Large intestine (tissue), 3 donors: ENCODE measurements around the gene RIT2. TPM values are rescaled to one million over a fixed set of nuclear protein-coding genes. Genes with fewer than 3 reads are reported as not detected.

ENCODE experiments used
- DNase-seq, 2 donors: peaks; one replicate each; pipeline versions ENCODE4 v3.0.0 to v3.0.0-alpha.2; 2013
- H3K27ac ChIP-seq: one replicate; pipeline ENCODE4 v1.5.1; 2013; ENCODE audit warnings: low read length
- H3K27me3 ChIP-seq: 2 replicates; pipeline ENCODE4 v1.6.1; 2013; ENCODE audit warnings: low read length; ENCODE audit not compliant: control insufficient read depth, insufficient read depth
- H3K36me3 ChIP-seq: 2 replicates; pipeline ENCODE4 v1.6.1; 2013; ENCODE audit warnings: low read length; ENCODE audit not compliant: control insufficient read depth, insufficient read depth
- H3K4me1 ChIP-seq: one replicate; pipeline ENCODE4 v1.6.1; 2013; ENCODE audit warnings: low read length; ENCODE audit not compliant: control insufficient read depth, insufficient read depth
- H3K4me3 ChIP-seq: one replicate; pipeline ENCODE4 v1.5.1; 2013; ENCODE audit warnings: low read length
- H3K9me3 ChIP-seq: one replicate; pipeline ENCODE4 v1.6.1; 2013; ENCODE audit warnings: mild to moderate bottlenecking, low read depth, low read length, moderate library complexity; ENCODE audit not compliant: control insufficient read depth
- WGBS: methylation state at CpG from one replicate; pipeline ENCODE4 v1.1.5; 2013; ENCODE audit warnings: low lambda C conversion rate; ENCODE audit not compliant: insufficient coverage; 5-methylcytosine and 5-hydroxymethylcytosine counted together
- polyA plus RNA-seq: library from polyadenylated mRNA; unstranded; fragments of 120-200 nt; gene quantifications from one replicate; pipeline ENCODE4 v1.2.1, GENCODE V29; 2013

Gene RIT2
- polyA plus RNA-seq, 1 donor = 1.9 TPM

DNA sequence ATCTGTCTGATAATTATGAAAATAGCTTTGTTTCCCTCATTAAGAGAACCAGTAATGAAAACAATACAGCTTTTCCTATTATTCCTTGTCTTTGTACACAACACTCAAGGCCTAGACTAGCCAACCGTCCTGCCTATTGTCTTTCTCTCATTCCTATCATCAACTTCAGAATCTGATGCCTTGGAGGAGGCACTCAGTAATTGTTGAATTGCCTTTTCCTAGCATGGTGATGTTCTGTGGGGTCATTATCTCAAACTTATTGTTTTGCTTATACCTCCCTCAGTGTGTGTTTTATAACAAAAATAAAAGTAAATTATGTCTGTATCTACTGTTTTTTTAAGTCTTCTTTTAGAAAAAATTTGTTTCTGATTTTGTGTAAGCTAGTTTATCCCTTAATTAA lies 208.7 kb downstream of the RIT2 start:
- DNase-seq = no peak

GRCh38 chr18:42901161-42901560 lies 214.3 kb downstream of the RIT2 start:
- Histone ChIP-seq H3K27me3 (no peaks in the 10 kb centered on the region), H3K4me1 (no peaks in the 10 kb centered on the region), H3K4me3 (no peak overlapping the region), H3K27ac (no peak overlapping the region), H3K9me3 (no peaks in the 10 kb centered on the region), H3K36me3 (no peaks in the 10 kb centered on the region)
- DNase-seq = no peak
- 80% methylated on average over 1 of the region's 1 CpG for WGBS

More for the DNA sequence above, 208.7 kb downstream of the RIT2 start:
- WGBS = 78% methylated on average over 1 of the region's 1 CpG
- no peaks in the 10 kb centered on the region for H3K9me3 ChIP-seq
- no peak overlapping the region for H3K27ac ChIP-seq
- H3K27me3 ChIP-seq = no peaks in the 10 kb centered on the region
- no peak overlapping the region for H3K4me3 ChIP-seq
- no peaks in the 10 kb centered on the region for H3K36me3 ChIP-seq
- no peaks in the 10 kb centered on the region for H3K4me1 ChIP-seq

- H3K27me3 ChIP-seq = no peaks in the 10 kb centered on the region
- H3K9me3 ChIP-seq = no peaks in the 10 kb centered on the region
- no CpG with 5 or more reads among the region's 2 CpGs for WGBS
- H3K36me3 ChIP-seq = no peaks in the 10 kb centered on the region
- H3K27ac ChIP-seq = no peak overlapping the region
- no peak overlapping the region for H3K4me3 ChIP-seq
- DNase-seq = no peak
- no peaks in the 10 kb centered on the region for H3K4me1 ChIP-seq
Observed at GRCh38 chr18:42893977-42894376, 221.5 kb downstream of the RIT2 start.

DNA sequence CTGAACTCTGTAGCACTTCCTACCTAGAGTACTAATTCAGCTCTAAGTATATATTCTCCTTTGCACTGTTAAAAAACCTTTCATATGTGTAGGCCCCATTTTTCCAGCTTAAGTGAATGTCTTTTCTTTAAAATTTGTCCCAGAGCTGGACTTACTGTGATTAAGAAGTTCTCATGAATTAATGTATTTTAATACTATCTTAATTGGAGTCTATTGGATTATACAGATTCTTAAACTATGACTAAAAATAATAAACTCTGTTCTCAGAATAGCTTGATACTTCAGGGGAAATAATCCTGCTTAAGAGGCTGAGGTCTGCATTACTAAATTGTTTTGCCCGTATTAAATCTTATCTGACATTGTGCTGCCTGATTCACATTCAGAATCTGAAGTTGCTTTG lies 223.3 kb downstream of the RIT2 start:
- no CpG with 5 or more reads among the region's 1 CpG for WGBS
- H3K36me3 ChIP-seq = no peaks in the 10 kb centered on the region
- no peaks in the 10 kb centered on the region for H3K9me3 ChIP-seq
- no peaks in the 10 kb centered on the region for H3K27me3 ChIP-seq
- H3K4me3 ChIP-seq = no peak overlapping the region
- no peak overlapping the region for H3K27ac ChIP-seq
- no peaks in the 10 kb centered on the region for H3K4me1 ChIP-seq
- no peak for DNase-seq

GRCh38 chr18:42891705-42892104 lies 223.8 kb downstream of the RIT2 start:
- H3K9me3 ChIP-seq = no peaks in the 10 kb centered on the region
- no peaks in the 10 kb centered on the region for H3K27me3 ChIP-seq
- WGBS = no CpG with 5 or more reads among the region's 3 CpGs

GRCh38 chr18:42883169-42883568 lies 232.3 kb downstream of the RIT2 start:
- WGBS = 75% methylated on average over 2 of the region's 3 CpGs
- no peak for DNase-seq
- Histone ChIP-seq H3K4me1 (no peaks in the 10 kb centered on the region), H3K27me3 (no peaks in the 10 kb centered on the region), H3K27ac (no peak overlapping the region), H3K36me3 (no peaks in the 10 kb centered on the region), H3K9me3 (no peaks in the 10 kb centered on the region), H3K4me3 (no peak overlapping the region)

More at GRCh38 chr18:42891705-42892104, 223.8 kb downstream of the RIT2 start:
- Histone ChIP-seq H3K4me3 (no peak overlapping the region), H3K27ac (no peak overlapping the region), H3K36me3 (no peaks in the 10 kb centered on the region), H3K4me1 (no peaks in the 10 kb centered on the region)
- no peak for DNase-seq

- WGBS = no CpG with 5 or more reads among the region's 3 CpGs
- Histone ChIP-seq H3K36me3 (no peaks in the 10 kb centered on the region), H3K9me3 (no peaks in the 10 kb centered on the region), H3K4me3 (no peak overlapping the region), H3K27me3 (no peaks in the 10 kb centered on the region), H3K27ac (no peak overlapping the region), H3K4me1 (no peaks in the 10 kb centered on the region)
- no peak for DNase-seq
Observed at GRCh38 chr18:42882122-42882521, 233.4 kb downstream of the RIT2 start.

DNA sequence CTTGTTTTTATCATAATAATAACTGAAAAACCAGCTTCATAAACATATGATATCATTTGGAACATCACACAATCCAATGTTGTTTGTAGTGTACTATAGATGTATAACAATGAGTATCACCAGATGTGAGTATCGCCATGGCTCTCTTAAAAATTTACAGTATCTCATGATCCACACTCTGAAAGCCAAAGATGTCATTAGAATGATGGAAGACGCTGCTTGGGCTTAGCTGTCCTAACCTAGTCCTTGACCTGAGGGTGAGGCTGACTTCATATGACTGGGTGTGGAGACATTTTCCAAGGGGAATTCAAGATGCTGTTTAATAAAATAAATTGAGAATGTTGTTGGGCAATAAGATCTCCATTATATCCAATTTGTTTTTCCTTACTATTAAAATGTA lies 242.6 kb downstream of the RIT2 start:
- H3K4me3 ChIP-seq = no peak overlapping the region
- H3K9me3 ChIP-seq = no peaks in the 10 kb centered on the region
- H3K27me3 ChIP-seq = no peaks in the 10 kb centered on the region
- H3K36me3 ChIP-seq = no peaks in the 10 kb centered on the region
- WGBS = no CpG with 5 or more reads among the region's 2 CpGs
- DNase-seq = no peak
- no peaks in the 10 kb centered on the region for H3K4me1 ChIP-seq
- H3K27ac ChIP-seq = no peak overlapping the region

DNA sequence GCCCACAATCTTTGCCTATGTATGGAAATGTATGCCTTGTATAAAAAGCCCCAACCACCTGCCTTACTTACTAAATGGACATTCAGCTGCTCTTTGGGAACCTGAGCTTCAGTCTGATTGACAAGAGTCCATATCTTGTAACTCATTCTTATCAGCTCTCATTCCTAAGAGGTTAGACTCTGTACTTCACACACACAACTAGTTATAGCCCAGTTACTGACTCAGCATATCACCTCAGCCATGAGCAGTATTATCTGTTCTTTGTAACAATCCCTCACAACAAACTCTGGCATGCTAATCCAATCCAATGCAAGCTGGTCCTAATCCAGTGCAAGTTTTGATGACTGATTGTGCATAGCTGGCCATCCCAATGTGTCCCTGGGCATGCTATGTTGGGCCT lies 250.6 kb downstream of the RIT2 start:
- peak; percentile 76 to 79 for DNase-seq
- Histone ChIP-seq H3K4me1 (peaks cover 5% of the 10 kb centered on the region), H3K27me3 (no peaks in the 10 kb centered on the region), H3K27ac (peak overlapping the region; percentile 79), H3K4me3 (no peak overlapping the region), H3K36me3 (no peaks in the 10 kb centered on the region), H3K9me3 (no peaks in the 10 kb centered on the region)

GRCh38 chr18:42861271-42861670 lies 254.2 kb downstream of the RIT2 start:
- no peak overlapping the region for H3K4me3 ChIP-seq
- no peaks in the 10 kb centered on the region for H3K36me3 ChIP-seq
- H3K9me3 ChIP-seq = no peaks in the 10 kb centered on the region
- H3K27me3 ChIP-seq = no peaks in the 10 kb centered on the region
- H3K4me1 ChIP-seq = peaks cover 5% of the 10 kb centered on the region
- no peak overlapping the region for H3K27ac ChIP-seq
- no peak for DNase-seq

- no peak overlapping the region for H3K27ac ChIP-seq
- no peak overlapping the region for H3K4me3 ChIP-seq
- H3K27me3 ChIP-seq = no peaks in the 10 kb centered on the region
- WGBS = no CpG with 5 or more reads among the region's 1 CpG
- DNase-seq = no peak
- H3K36me3 ChIP-seq = no peaks in the 10 kb centered on the region
- H3K4me1 ChIP-seq = peaks cover 5% of the 10 kb centered on the region
- no peaks in the 10 kb centered on the region for H3K9me3 ChIP-seq
Observed at GRCh38 chr18:42860548-42860947, 254.9 kb downstream of the RIT2 start.
